GM18873 (cell line): ENCODE results near the gene P2RY13.

Experiments
- ATAC-seq: cut with Tn5 transposase; IDR thresholded peaks from one replicate; pipeline ENCODE4 v1.9.1; 2021; ENCODE audit warnings: mild to moderate bottlenecking, moderate library complexity, moderate number of reproducible peaks; ENCODE audit not compliant: unreplicated experiment, low FRiP score

P2RY13 gene

GRCh38 chr3:151297429-151297828, 31.9 kb downstream of the P2RY13 start:
- no peak for ATAC-seq

GRCh38 chr3:151296226-151296625, 33.1 kb downstream of the P2RY13 start:
- ATAC-seq, result no peak

GRCh38 chr3:151293127-151293526, 36.2 kb downstream of the P2RY13 start:
- ATAC-seq, result no peak

GRCh38 chr3:151290673-151291072, 38.7 kb downstream of the P2RY13 start:
- no peak for ATAC-seq

GRCh38 chr3:151289445-151289844, 39.9 kb downstream of the P2RY13 start:
- no peak for ATAC-seq

- ATAC-seq, result no peak
Measured at GRCh38 chr3:151285940-151286339, 43.4 kb downstream of the P2RY13 start.

GRCh38 chr3:151283907-151284461, 45.4 kb downstream of the P2RY13 start:
- ATAC-seq, result no peak

GRCh38 chr3:151283387-151283786, 46.0 kb downstream of the P2RY13 start:
- ATAC-seq, result no peak

- no peak for ATAC-seq
Measured at GRCh38 chr3:151282921-151283320, 46.4 kb downstream of the P2RY13 start.

GRCh38 chr3:151281671-151282324, 47.6 kb downstream of the P2RY13 start:
- ATAC-seq, result no peak

GRCh38 chr3:151278230-151278629, 51.1 kb downstream of the P2RY13 start, which contains the start of gene P2RY14:
TSS of gene P2RY14 (minus strand) at chr3:151278542. CDS start at chr3:151214316, 64,226 bp downstream.
- no peak for ATAC-seq

- ATAC-seq, result peak; percentile 50
Measured at GRCh38 chr3:151276687-151277042, 52.7 kb downstream of the P2RY13 start.
